GM21381 (cell line): ENCODE data around the gene CCDC183.

Experiments
- ATAC-seq: cut with Tn5 transposase; IDR thresholded peaks from one replicate; pipeline ENCODE4 v1.9.1; 2021; ENCODE audit warnings: mild to moderate bottlenecking, moderate library complexity; ENCODE audit not compliant: unreplicated experiment

Gene CCDC183

DNA sequence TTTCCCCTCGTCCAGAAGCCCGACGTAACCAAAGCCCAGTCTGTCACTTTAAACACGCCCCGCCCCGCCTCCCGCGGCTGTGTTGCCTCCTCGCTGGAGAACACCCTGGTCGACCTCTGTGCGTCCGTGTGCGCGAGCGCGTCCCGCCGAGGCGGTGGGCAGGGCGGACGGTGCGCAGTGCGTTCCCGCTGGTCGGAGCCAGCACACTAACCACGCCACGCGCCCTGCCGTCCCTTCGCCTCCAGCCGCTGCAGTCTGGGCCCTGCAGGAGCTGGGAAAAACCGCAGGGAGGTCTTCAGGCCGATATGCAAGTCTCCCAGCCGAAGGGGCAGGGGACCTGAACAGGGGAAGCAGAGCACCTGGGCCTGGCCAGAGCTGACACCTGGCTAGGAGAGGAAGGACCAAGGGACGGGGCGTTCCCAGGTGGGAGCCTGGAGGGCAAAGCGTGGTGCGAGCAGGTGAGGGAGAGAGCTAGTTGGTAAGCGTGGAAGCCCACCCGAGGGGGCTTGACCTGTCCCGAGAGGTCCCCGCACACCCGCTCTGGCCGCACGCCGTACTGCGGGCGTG lies 51.8 kb downstream of the CCDC183 start:
- no peak for ATAC-seq

DNA sequence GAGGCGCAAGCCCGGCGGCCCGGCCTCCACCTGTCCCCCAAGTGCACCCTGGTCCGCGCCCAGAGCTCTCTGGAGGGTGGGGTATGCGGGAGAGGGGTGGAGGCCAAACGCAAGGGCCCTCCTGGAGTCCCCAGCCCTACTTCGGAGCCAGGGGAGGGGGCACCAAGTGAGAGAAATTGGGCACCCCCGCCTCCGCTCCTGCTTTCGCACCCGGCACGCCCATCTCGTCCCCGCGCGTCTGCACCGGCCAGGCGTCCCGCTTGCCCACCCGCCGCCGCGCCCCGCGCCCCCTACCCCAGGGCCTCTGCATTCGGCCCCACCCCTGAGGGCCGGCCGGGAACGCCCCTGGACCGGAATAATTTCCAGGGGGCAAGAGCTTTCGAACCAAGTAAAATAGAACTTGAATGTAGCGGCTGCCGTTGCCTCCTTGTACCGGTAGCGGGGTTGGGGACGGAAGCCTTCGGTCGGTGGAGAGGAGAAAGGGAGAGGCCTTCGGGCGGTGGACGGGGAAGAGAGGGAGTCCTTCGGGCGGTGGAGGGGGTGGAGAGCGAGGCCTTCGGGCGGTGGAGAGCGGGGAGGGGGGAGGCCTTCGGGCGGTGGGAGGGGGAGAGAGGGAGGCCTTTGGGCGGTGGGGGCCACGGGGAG lies 52.4 kb downstream of the CCDC183 start:
- ATAC-seq, result no peak

DNA sequence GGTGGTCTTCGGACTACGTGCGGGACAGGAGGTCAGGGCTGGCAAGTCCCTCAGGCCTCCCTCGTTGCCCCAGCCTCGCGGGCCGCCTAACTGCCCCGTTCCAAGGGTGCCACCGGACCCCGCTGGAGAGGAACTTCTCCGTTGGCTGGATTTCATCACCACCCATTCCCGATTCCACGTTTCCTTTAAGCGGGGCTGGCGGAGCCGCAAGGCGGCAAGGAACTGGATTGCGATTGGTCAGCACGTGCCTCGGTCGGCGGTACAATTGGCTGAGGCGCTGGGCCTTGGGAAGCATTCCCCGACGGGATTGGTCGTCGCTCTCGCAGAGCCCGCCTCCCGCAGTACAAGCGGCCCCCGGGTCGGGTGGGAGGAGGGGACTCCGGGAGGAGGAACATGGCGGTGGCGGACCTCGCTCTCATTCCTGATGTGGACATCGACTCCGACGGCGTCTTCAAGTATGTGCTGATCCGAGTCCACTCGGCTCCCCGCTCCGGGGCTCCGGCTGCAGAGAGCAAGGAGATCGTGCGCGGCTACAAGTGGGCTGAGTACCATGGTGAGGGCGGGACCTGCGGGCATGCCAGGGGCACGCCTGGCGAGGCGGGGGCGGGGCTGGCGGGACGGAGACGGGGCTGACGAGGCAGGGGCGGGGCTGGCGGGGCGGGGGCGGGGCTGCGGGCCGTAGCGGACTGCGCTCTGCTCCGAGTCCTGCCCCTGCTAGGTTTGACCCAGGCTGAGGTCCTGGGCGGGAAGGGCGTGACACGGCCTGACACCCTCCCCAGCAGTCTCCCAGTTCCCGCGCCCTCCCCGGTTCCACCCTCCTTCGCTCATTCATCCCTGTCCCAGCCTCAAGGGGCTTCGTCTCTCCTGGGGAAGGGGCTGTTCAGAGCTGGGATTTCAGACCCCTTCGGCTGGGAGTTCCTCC lies 53.2 kb downstream of the CCDC183 start, which contains the start of gene PHPT1:
Gene PHPT1 (plus strand): TSS at position 372 of the 922 bp plus-strand sequence. CDS start 22 bp downstream, at position 394.
- peak; percentile 75 for ATAC-seq

DNA sequence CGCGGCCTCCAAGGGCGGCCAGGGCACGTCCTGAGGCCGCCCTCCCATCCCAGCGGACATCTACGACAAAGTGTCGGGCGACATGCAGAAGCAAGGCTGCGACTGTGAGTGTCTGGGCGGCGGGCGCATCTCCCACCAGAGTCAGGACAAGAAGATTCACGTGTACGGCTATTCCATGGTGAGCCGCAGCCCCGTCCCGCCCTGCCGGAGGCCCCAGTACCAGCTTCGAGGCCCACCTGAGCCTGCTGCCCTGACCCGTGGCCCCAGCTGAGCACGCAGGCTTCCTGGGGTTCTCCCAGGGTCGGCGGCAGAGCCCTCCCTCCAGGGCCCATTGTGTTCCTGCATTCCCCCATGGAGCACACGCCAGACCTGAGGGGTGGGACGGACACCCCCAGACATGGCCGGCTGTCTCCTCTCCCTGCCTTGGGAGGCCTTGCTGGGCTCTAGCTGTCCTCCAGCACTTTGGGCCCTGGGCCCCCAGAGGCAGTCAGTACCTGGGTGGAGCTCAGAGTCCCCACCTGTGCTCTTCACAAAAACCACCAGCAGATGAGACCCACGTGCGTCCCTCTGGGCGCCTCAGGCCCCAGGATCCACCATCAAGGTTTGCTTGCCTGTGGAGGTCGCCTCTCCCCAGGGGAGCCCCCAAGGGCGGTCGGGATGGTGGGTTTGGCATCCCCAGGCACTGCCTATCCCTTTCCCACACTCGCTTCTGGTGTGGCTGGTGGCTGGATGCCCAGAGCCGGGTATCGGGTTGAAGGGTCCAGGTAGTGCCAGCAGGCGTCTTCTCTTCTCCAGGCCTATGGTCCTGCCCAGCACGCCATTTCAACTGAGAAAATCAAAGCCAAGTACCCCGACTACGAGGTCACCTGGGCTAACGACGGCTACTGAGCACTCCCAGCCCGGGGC lies 54.1 kb downstream of the CCDC183 start:
- ATAC-seq, result no peak

DNA sequence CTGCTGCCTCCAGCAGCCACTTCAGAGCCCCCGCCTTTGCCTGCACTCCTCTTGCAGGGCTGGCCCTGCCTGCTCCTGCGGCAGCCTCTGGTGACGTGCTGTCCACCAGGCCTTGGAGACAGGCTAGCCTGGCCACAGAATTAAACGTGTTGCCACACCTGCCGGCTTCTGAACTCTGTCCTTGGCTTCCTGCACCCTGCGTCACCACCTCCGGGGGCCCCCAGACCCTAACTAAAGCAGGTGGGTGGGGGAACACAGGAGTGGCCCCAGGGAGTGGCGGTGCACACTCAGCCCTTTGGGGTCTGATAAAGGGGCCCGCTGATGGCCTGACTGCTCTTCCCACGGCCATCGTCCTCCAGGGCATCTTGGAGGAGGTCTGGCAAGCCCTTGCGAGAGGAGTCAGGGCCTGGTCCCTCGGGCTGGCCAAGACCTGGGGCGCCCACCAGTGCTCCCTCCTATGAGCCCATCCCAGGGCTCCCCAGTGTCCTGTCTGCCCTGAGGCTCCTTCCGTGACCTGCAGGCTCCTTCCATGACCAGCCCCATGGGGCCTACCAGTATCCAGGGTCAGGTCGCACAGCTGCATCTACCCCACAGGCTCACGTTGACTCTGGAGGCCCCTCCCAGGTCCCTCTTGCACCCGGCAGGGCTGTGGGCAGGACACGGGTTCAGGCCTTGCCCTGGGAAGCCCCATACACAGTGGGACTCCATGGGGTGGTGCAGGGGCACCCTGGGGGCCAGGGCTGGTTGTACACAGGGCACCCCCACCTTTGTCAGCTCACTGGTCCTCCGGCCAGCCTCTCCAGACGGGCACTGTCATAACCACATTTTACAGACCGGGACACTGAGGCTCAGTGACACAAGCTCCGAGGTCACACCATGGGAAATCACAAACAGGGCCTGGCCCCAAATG lies 55.0 kb downstream of the CCDC183 start:
- ATAC-seq, result no peak

DNA sequence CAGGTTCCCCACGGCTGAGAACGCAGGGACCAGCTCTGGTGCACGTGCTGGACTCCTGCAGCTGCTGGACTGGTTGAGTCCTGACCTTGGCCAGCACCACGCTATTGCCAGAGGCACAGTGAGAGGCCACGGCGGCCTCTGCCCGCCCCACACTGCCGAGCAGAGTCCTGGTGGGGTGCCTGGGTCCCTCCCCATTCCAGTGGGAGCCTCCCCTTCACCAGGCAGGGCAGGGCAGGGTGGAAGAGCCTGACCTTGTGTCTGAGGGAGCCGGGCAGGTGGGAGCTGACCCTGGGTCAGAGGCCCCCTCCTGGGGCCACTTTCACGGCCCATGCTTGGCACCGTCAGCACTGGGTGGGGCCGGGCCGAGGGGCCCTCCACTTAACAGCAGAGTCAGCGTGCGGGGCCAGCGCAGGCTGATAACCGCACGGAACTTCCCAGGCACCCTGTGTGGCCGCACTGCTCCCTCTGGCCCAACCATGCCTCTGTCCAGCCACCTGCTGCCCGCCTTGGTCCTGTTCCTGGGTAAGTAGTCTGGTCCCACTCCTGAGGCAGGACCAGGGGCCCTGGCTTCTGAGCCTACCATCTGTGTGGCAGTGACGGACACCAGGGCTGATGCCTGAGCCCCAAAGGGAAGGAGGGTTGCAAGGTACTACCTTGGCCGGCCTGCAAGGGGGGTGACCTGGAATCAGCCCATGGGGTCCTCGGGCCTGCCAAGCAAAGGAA lies 56.0 kb downstream of the CCDC183 start, which contains the start of gene MAMDC4:
Gene MAMDC4 (plus strand): TSS at position 406 of the 723 bp plus-strand sequence. CDS start 71 bp downstream, at position 477.
- no peak for ATAC-seq

DNA sequence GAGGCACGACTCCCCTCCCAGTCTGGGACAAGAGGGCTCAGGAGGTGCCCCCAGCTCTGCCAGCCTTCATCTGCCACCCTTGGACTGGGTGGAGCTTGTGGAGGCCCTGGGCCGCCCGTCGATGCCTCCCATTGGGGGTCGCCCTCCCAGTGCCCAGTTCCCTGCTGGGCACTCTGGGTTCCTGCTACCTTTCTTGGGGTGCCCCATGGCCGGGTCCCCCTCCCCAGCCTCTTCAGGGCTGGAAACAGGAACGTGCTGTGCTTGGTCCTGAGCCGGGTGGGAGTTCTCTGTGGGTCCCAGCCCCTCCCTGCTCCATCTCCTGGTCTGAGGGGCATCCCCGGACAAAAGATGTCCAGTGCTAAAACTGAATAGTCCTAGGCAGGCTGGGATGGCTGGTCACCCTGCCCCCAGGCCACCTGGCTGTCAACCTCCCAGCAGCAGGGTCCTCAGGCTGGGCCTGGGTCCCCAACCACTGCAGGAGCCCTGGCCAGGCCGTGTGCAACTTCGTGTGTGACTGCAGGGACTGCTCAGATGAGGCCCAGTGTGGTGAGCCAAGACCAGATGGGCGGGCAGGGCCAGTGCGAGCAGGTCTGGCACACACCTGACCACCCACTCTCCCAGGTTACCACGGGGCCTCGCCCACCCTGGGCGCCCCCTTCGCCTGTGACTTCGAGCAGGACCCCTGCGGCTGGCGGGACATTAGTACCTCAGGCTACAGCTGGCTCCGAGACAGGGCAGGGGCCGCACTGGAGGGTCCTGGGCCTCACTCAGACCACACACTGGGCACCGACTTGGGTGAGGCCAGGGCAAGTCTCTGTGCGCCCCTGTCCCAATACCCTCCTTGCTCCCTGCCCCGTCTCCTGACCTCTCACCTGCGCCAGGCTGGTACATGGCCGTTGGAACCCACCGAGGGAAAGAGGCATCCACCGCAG lies 56.8 kb downstream of the CCDC183 start:
- no peak for ATAC-seq

DNA sequence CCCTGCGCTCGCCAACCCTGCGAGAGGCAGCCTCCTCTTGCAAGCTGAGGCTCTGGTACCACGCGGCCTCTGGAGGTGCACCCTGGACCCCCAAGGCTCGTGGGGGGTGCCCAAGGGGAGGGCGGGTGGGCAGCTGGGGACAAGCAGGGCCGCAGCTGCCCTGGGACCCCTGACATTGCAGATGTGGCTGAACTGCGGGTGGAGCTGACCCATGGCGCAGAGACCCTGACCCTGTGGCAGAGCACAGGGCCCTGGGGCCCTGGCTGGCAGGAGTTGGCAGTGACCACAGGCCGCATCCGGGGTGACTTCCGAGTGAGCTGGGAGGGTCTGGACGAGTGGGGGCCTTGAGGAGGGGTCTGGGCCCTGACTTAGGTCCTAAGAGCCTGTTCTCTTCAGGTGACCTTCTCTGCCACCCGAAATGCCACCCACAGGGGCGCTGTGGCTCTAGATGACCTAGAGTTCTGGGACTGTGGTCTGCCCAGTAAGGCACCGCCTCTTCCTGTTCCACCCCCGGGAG lies 57.5 kb downstream of the CCDC183 start:
- no peak for ATAC-seq

DNA sequence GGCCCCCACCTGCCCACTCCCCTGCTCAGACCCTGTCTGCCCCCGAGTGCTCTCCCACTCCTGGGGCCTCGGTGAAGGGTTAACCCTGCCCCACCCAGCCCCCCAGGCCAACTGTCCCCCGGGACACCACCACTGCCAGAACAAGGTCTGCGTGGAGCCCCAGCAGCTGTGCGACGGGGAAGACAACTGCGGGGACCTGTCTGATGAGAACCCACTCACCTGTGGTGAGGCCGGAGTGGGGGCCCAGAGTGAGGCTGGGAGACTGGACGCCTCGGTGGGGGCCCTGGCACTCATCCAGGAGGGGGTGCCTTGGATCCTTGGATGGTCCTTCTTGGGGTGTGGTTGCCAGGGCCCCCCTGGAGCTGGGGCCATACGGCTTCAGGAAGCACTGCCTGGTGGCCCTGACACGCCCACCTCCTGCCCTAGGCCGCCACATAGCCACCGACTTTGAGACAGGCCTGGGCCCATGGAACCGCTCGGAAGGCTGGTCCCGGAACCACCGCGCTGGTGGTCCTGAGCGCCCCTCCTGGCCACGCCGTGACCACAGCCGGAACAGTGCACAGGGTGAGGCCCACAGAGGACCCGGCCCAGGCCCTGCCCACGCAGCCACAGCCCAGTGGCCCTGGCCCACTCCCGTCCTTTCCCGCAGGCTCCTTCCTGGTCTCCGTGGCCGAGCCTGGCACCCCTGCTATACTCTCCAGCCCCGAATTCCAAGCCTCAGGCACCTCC lies 58.1 kb downstream of the CCDC183 start:
- ATAC-seq, result no peak

DNA sequence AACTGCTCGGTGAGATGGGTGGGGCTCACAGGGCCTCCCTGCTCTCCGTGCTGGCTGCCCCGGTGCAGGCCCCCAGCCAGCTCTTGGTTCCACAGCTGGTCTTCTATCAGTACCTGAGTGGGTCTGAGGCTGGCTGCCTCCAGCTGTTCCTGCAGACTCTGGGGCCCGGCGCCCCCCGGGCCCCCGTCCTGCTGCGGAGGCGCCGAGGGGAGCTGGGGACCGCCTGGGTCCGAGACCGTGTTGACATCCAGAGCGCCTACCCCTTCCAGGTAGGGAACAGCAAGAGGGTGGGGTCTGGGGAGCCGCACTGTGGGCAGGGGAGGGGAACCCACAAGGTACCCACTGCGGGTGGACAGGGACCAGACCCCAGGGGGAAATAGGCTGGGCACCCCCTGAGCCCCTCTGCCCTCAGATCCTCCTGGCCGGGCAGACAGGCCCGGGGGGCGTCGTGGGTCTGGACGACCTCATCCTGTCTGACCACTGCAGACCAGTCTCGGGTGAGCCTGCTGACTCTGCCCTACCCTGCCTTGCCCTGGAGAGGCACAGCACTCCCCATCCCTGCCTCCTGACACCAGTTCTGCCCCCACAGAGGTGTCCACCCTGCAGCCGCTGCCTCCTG lies 58.8 kb downstream of the CCDC183 start:
- no peak for ATAC-seq

DNA sequence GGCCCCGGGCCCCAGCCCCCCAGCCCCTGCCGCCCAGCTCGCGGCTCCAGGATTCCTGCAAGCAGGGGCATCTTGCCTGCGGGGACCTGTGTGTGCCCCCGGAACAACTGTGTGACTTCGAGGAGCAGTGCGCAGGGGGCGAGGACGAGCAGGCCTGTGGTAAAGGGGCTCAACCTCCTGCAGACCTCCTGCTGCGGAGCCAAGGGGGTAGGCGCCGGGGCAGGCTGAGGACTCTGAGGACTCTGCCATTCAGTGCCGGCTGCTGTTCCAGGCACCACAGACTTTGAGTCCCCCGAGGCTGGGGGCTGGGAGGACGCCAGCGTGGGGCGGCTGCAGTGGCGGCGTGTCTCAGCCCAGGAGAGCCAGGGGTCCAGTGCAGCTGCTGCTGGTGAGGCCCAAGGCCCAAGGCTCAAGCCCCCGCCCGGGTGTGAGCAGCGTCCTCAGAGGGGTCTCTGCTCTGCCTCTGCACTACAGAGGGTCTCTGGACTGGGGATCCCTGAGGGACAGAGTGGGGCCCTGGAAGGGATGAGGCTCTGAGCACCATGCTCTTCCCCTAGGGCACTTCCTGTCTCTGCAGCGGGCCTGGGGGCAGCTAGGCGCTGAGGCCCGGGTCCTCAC lies 59.4 kb downstream of the CCDC183 start:
- ATAC-seq, result no peak

DNA sequence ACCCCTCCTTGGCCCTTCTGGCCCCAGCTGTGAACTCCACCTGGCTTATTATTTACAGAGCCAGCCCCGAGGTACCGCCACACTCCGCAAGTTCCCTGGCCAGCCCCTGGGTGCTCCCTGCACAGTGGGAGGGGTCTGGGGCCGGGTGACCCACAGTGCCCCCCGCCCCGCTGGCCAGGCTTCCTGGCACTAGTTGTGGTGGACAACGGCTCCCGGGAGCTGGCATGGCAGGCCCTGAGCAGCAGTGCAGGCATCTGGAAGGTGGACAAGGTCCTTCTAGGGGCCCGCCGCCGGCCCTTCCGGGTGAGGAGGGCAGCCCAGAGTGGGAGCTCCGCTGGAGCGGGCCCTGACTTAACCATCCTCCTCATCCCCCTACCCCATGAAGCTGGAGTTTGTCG lies 59.9 kb downstream of the CCDC183 start:
- ATAC-seq, result no peak

DNA sequence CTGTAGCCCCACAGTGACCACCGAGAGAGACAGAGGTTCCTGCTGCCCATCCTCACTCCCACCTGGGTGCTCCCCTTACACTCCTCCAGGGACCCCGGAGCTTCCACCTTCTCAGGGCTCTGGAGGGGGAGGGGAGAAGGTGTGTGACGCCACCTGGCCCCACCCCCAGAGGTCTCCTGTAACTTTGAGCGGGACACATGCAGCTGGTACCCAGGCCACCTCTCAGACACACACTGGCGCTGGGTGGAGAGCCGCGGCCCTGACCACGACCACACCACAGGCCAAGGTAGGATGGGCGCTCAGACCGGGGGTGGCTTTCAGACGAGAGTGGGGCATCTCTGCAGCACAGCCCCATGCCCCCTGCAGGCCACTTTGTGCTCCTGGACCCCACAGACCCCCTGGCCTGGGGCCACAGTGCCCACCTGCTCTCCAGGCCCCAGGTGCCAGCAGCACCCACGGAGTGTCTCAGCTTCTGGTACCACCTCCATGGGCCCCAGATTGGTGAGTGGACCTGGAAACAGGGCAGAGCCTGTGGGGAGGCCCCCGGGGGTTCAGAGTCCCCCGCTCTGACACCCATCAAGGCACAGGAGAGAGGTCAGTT lies 60.5 kb downstream of the CCDC183 start:
- ATAC-seq, result no peak

DNA sequence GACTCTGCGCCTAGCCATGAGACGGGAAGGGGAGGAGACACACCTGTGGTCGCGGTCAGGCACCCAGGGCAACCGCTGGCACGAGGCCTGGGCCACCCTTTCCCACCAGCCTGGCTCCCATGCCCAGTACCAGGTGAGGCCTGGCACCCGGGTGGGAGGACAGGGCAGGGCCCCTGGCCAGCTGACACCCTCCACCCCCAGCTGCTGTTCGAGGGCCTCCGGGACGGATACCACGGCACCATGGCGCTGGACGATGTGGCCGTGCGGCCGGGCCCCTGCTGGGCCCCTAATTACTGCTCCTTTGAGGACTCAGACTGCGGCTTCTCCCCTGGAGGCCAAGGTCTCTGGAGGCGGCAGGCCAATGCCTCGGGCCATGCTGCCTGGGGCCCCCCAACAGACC lies 61.0 kb downstream of the CCDC183 start:
- no peak for ATAC-seq
